Measurements from ENCODE around the gene CRAT.

CRAT gene

DNA sequence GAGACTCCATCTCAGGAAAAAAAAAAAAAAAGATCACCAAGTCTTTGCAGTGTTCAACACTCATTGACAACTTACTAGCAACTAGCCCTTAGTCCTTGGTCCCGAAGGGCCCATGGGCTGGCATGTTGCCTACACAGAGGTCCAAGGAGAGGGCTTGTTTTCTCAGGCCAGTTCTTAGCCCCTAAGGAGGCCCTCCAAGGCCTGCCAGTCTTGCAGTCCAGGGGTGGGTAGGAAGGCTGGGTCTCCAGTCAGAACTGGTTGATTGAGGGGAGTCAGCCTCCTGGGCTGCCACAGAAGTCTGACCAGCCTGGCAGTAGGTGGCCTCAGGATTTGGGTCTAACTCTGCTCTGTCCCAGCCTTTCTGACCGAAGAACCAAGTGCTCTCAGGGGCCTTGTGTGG, 34.7 kb upstream of the CRAT start:
- Histone ChIP-seq H3K4me1 (ENCODE audit: control insufficient read depth, insufficient read depth, low read length, unreplicated experiment) (peaks cover 60% of the 10 kb centered on the region), H3K79me2 (ENCODE audit: control insufficient read depth, insufficient read depth, low read length, unreplicated experiment) (peaks cover 11% of the 10 kb centered on the region), H3K27ac (ENCODE audit: low read depth, low read length) (peak overlapping the region; percentile 72), H3K36me3 (ENCODE audit: insufficient read depth, low read length) (no peaks in the 10 kb centered on the region), H3K4me3 (ENCODE audit: low read depth, low read length) (no peak overlapping the region), H3K27me3 (ENCODE audit: insufficient read depth, low read length) (no peaks in the 10 kb centered on the region), H2AFZ (ENCODE audit: low read length, unreplicated experiment) (no peak overlapping the region)

DNA sequence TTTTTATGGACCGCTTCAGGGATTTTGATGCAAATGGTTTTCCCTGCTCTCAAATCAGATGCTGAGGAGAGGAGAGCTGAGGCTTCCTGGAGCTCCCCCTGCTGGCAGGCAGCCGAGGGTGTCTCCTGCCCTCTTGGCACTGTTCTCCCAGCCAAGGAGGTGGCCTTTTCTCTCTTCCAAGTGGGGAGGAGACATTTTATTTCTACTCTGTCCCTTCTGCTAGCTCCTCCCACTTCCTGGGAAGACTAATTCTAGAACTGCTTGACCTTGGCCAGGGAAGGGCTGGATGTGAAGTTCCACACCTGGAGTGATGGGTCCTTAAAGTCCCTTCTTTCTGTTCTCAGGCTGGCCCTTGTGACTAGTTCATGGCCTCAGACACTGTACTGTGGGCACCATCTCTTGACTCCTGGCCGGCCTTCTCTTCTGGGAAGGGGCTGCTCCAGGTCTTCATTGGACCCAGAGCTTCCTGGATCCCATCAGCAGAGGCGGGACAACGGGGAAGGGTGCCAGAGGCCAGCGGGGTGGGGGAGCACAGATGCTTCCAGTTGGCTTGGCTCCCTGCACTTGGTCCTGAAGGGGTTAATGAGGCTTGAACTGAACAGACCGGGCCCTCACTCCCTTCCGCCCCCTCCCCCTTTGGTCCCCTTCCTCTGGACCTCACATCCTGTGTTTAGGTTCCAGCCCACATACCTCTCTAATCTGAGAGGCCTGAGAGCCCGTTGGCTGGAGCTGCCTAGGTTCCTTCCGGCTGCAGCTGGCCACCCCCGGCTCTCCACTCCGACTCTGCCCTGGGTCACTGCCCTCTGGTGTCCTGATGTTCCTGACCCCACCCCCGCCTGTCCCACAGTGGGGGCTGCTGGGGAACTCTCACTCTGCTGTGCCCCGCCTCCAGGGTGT, 32.7 kb upstream of the CRAT start:
- H3K27me3 ChIP-seq (ENCODE audit: insufficient read depth, low read length): no peaks in the 10 kb centered on the region
- H3K4me1 ChIP-seq (ENCODE audit: control insufficient read depth, insufficient read depth, low read length, unreplicated experiment): peaks cover 78% of the 10 kb centered on the region
- H3K36me3 ChIP-seq (ENCODE audit: insufficient read depth, low read length): no peaks in the 10 kb centered on the region
- H2AFZ ChIP-seq (ENCODE audit: low read length, unreplicated experiment): no peak overlapping the region
- peaks cover 11% of the 10 kb centered on the region for H3K79me2 ChIP-seq (ENCODE audit: control insufficient read depth, insufficient read depth, low read length, unreplicated experiment)
- H3K4me3 ChIP-seq (ENCODE audit: low read depth, low read length): peak overlapping the region; percentile 47
- H3K27ac ChIP-seq (ENCODE audit: low read depth, low read length): peak overlapping the region; percentile 100

DNA sequence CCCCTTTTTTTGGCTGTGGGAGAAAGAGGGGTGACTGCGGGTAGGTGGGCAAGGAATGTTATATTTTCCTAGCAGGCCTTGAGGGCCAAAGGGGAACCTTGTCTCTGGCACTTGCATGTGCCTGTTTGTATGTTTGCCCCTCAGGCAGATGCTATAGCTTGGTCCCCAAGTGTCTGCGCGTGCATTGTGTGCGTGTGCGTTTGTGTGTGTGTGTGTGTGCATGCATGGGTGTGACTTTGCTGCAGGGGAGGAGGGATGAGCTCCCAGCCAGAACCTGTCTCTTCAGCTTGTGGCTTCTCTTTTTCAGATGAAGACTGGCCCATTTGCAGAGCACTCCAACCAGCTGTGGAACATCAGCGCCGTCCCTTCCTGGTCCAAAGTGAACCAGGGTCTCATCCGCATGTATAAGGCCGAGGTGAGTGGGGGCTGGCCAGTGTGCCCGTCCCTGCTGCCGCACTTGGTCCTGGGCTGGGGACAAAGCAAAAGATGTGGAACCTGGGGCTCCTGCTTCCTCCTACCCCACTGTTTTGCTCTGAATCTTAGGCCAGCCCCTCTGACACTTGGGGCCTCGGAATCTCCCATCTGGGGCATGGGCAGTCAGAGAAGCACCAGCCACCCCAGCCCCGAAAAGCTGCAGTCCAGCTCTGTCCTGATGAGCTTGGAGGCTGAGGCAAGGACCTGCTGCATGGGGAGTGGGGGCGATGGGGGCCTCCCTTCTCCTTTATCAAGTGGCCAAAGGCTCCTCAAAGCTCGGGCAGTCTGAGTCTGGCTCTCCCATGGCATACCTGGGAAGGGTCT, 31.7 kb upstream of the CRAT start:
- peaks cover 11% of the 10 kb centered on the region for H3K79me2 ChIP-seq (ENCODE audit: control insufficient read depth, insufficient read depth, low read length, unreplicated experiment)
- no peak overlapping the region for H2AFZ ChIP-seq (ENCODE audit: low read length, unreplicated experiment)
- no peaks in the 10 kb centered on the region for H3K27me3 ChIP-seq (ENCODE audit: insufficient read depth, low read length)
- peaks cover 82% of the 10 kb centered on the region for H3K4me1 ChIP-seq (ENCODE audit: control insufficient read depth, insufficient read depth, low read length, unreplicated experiment)
- H3K36me3 ChIP-seq (ENCODE audit: insufficient read depth, low read length): no peaks in the 10 kb centered on the region
- H3K27ac ChIP-seq (ENCODE audit: low read depth, low read length): peak overlapping the region; percentile 100
- 0 out of 2 replicates have a peak overlapping the region, but pooled peaks have one; percentile 3 for H3K4me3 ChIP-seq (ENCODE audit: low read depth, low read length)

DNA sequence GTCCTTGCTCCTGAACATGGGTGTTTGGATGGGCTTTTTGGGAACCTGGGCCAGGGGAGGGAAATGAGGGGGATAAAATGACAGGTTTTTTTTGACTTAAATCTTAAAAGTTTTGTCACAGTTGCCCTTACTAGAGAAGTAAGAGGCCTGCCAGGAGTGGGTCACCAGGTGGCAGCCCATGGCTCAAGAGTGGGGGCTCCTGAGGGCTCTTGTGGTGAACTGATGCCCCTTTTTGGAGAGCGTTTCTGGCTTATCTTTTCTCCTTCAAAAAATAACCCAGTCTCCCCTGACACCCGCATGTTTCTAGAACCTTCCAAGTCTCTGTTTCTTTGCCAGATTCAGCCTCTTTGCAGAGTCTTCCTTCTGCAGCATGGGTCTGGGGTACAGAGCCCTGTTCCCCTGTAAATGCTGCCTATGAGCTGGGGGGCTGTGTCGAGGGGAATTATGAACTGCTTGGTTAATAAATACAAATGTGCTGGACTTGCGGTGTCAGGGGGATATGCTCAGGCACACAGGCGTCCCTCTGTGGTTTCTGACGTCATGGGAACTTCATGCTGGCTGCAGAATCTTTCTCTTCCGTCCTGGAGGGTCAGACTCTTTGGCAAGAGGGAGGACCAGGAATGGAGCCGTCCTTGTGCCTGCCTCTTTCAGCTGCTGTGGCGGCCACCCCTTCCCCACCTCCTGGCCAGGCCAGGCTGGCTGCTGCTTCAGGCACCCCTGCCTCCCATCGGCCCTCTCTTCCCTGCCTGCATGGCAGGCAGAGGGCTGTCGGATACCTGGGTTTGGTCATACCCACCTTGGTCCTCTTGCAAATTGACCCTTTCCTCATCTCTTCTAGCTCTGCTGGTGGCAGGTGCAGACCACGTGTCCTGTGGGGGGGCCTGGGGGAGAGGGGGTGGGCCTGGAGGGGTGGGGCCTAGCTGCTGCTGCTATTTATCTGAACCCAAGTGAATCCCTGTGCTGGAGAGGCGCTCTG, 30.8 kb upstream of the CRAT start:
- H2AFZ ChIP-seq (ENCODE audit: low read length, unreplicated experiment): no peak overlapping the region
- peak overlapping the region; percentile 26 for H3K4me3 ChIP-seq (ENCODE audit: low read depth, low read length)
- no peaks in the 10 kb centered on the region for H3K36me3 ChIP-seq (ENCODE audit: insufficient read depth, low read length)
- H3K4me1 ChIP-seq (ENCODE audit: control insufficient read depth, insufficient read depth, low read length, unreplicated experiment): peaks cover 75% of the 10 kb centered on the region
- peaks cover 11% of the 10 kb centered on the region for H3K79me2 ChIP-seq (ENCODE audit: control insufficient read depth, insufficient read depth, low read length, unreplicated experiment)
- H3K27me3 ChIP-seq (ENCODE audit: insufficient read depth, low read length): no peaks in the 10 kb centered on the region
- H3K27ac ChIP-seq (ENCODE audit: low read depth, low read length): peak overlapping the region; percentile 100

DNA sequence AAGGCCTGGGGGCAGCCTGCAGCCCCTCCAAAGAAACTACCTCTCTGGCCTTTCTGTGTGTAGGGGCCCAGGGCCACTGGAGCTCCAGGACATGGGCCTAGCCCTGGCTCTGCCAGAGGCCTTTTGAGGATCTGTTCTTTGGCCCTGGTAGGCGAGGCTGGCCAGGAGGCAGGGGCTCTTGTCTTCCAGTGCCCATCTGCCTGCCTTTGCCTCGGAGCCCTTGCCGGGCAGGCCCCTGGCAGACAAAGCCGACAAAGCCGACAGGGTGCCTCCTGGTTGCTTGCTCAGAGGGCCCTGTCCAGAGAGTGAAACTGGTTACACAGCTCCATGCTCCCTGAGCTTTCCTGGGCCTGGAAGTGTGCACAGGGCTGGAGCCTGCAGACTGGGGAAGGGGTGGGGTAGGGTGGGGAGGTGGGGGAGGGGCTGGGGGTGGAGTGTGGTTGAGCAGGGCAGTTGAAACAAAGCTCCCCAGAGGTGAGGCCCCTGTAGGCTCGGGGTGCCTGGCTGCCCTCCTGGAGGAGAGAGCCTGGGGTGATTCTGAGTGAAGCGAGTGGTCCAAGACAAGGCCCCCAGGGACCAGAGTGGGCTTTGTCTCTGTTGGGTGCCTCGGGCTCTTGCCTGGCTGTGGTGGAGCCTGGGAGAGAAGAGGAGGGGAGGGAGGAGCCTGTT, 29.9 kb upstream of the CRAT start:
- H2AFZ ChIP-seq (ENCODE audit: low read length, unreplicated experiment): no peak overlapping the region
- peaks cover 67% of the 10 kb centered on the region for H3K4me1 ChIP-seq (ENCODE audit: control insufficient read depth, insufficient read depth, low read length, unreplicated experiment)

DNA sequence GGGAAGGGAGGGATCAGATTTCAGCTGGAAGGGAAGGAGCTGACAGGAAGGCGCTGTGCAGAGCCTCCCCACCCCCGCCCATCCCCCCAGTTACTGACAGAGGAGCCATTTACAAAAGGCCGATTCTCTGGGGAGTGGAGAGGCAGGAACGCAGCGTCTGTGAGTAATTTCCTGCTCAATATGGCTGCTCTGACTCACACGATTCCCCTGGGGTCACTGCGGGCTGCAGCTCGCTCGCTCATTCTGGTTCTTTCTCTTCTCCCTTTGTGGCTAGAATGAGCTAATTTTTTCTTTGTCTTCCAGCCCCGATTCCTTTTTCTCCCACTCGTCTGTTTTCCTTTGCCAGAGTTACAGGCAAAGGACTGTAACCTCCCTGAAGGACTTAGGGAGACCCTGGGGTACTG, 29.4 kb upstream of the CRAT start:
- peaks cover 62% of the 10 kb centered on the region for H3K4me1 ChIP-seq (ENCODE audit: control insufficient read depth, insufficient read depth, low read length, unreplicated experiment)
- H3K79me2 ChIP-seq (ENCODE audit: control insufficient read depth, insufficient read depth, low read length, unreplicated experiment): peaks cover 11% of the 10 kb centered on the region
- H3K27me3 ChIP-seq (ENCODE audit: insufficient read depth, low read length): no peaks in the 10 kb centered on the region
- H2AFZ ChIP-seq (ENCODE audit: low read length, unreplicated experiment): no peak overlapping the region
- H3K36me3 ChIP-seq (ENCODE audit: insufficient read depth, low read length): no peaks in the 10 kb centered on the region
- peak overlapping the region; percentile 66 for H3K4me3 ChIP-seq (ENCODE audit: low read depth, low read length)
- H3K27ac ChIP-seq (ENCODE audit: low read depth, low read length): peak overlapping the region; percentile 100

More for the DNA sequence above, 29.9 kb upstream of the CRAT start:
- Histone ChIP-seq H3K36me3 (ENCODE audit: insufficient read depth, low read length) (no peaks in the 10 kb centered on the region), H3K79me2 (ENCODE audit: control insufficient read depth, insufficient read depth, low read length, unreplicated experiment) (peaks cover 11% of the 10 kb centered on the region), H3K27me3 (ENCODE audit: insufficient read depth, low read length) (no peaks in the 10 kb centered on the region), H3K4me3 (ENCODE audit: low read depth, low read length) (peak overlapping the region; percentile 58), H3K27ac (ENCODE audit: low read depth, low read length) (peak overlapping the region; percentile 100)

DNA sequence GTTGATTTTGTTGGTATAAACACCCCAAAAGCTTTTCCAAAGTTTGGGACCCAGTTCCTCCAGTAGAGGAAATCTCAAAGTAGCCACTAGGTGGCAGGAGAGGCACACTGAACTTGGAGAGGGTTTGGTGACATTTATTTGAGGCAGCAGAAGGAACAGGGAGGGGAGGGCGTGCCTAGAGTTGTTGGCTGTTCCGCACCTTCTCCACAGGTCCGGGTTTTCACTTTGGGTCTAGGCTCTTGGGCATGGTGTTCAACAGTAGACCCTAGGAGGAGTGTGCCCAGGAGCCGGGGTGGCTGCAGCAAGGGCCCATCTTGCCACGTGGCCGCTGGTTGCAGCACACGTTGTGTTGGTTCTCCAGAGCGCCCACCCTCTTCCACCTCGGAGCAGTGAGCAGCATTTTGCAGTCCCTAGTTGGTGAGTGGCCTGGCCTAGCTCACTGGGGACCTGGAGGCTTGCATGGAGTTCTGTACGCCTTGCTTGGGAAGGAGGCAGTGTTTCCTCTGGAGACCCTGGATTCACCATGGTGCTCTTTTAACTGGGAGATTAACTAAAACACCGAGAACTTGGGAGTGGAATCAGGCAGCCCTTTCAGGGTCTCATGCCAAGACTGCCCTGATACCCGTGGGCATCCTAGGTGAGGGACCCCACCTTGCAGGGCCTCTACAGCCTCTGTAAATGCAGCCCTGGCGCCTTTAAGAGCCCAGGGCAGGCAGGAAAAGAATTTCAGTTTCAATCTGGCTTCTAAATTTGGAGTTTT, 28.8 kb upstream of the CRAT start:
- Histone ChIP-seq H3K27me3 (ENCODE audit: insufficient read depth, low read length) (no peaks in the 10 kb centered on the region), H3K36me3 (ENCODE audit: insufficient read depth, low read length) (no peaks in the 10 kb centered on the region), H3K4me3 (ENCODE audit: low read depth, low read length) (peak overlapping the region; percentile 66), H3K79me2 (ENCODE audit: control insufficient read depth, insufficient read depth, low read length, unreplicated experiment) (peaks cover 11% of the 10 kb centered on the region), H3K27ac (ENCODE audit: low read depth, low read length) (peak overlapping the region; percentile 100), H2AFZ (ENCODE audit: low read length, unreplicated experiment) (peak overlapping the region; percentile 16), H3K4me1 (ENCODE audit: control insufficient read depth, insufficient read depth, low read length, unreplicated experiment) (peaks cover 59% of the 10 kb centered on the region)

DNA sequence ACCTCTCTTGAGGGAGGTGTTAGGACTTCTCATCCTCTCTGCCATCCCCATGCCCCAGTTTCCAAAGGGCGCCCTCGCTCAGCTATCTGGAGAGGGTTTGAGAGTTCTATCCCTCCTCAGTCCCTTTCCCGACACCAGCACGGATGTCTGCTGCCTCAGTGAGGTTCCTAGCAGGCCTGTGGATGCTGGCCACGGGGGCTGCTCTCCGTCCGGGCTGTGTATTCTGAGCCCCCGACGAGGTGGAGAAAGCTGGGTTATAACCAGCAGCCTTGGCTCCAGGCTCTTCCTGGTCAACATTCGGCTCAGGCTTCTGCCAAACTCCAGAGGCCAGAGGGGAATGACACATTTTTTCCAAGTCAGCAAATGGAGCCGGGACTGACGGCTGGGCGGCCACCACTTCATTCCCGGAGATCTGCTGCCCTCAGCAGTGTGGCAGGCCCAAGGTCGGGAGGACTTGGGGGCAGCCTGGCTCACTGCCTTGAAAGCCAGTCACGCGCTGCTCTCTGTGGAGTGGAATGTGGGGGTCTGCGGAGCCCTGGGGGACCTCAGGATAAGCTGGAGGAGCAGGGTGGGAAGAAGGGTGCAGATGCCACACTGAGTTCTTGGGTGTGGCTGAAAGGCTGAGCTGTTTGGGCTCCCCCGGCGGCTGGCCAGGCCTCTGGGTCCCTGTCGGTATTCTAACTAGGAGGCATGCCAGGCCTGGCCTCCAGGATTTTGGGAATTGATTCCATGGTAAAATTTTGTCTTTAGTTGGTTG, 28.1 kb upstream of the CRAT start:
- H3K36me3 ChIP-seq (ENCODE audit: insufficient read depth, low read length): peaks cover under 1% of the 10 kb centered on the region; the same call in 1 of the 2 replicates
- 0 out of 2 replicates have a peak overlapping the region, but pooled peaks have one; percentile 5 for H3K4me3 ChIP-seq (ENCODE audit: low read depth, low read length)
- peaks cover 54% of the 10 kb centered on the region for H3K4me1 ChIP-seq (ENCODE audit: control insufficient read depth, insufficient read depth, low read length, unreplicated experiment)

DNA sequence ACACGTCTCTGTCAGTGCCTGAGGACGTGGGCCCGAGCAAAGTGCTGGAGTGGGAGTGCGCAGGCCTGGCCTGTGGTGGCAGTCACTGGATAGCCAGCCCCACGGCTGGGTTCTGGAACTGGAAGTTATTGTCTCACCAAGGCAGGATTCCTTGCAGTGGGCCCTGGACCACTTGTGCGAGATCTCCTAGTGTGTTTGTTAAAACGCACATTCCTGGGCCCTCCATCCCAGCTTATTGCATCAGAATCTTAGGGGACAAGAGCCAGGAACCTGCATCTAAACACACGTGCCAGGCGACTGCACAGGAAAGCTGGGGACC, 27.5 kb upstream of the CRAT start:
- Histone ChIP-seq H3K27ac (ENCODE audit: low read depth, low read length) (peak overlapping the region; percentile 100), H3K4me1 (ENCODE audit: control insufficient read depth, insufficient read depth, low read length, unreplicated experiment) (peaks cover 49% of the 10 kb centered on the region), H3K36me3 (ENCODE audit: insufficient read depth, low read length) (peaks cover 3% of the 10 kb centered on the region; the same call in 1 of the 2 replicates), H2AFZ (ENCODE audit: low read length, unreplicated experiment) (no peak overlapping the region), H3K27me3 (ENCODE audit: insufficient read depth, low read length) (no peaks in the 10 kb centered on the region), H3K79me2 (ENCODE audit: control insufficient read depth, insufficient read depth, low read length, unreplicated experiment) (peaks cover 11% of the 10 kb centered on the region), H3K4me3 (ENCODE audit: low read depth, low read length) (no peak overlapping the region)

More for the DNA sequence above, 28.1 kb upstream of the CRAT start:
- Histone ChIP-seq H3K27ac (ENCODE audit: low read depth, low read length) (peak overlapping the region; percentile 100), H2AFZ (ENCODE audit: low read length, unreplicated experiment) (peak overlapping the region; percentile 16), H3K27me3 (ENCODE audit: insufficient read depth, low read length) (no peaks in the 10 kb centered on the region), H3K79me2 (ENCODE audit: control insufficient read depth, insufficient read depth, low read length, unreplicated experiment) (peaks cover 11% of the 10 kb centered on the region)
